Endothelial cell of umbilical vein (primary cell): ENCODE data around the gene ARHGEF5.

Experiments
- FOS ChIP-seq: IDR thresholded peaks from 2 replicates; pipeline ENCODE4 v1.6.1; 2011; ENCODE audit warnings: mild to moderate bottlenecking, low read length, moderate library complexity, borderline replicate concordance; ENCODE audit not compliant: insufficient read depth
- POLR2A ChIP-seq: IDR thresholded peaks from 2 replicates; pipeline ENCODE4 v1.6.1; 2012; ENCODE audit warnings: low read depth, mild to moderate bottlenecking, control low read depth, low read length
- POLR2AphosphoS5 ChIP-seq: IDR thresholded peaks from 2 replicates; pipeline ENCODE4 v1.6.1; 2012; ENCODE audit warnings: low read depth, mild to moderate bottlenecking, control low read depth, low read length, moderate library complexity; ENCODE audit not compliant: insufficient read depth
- TF ChIP-seq, protein P1 (sequence below), 2 donors: IDR thresholded peaks; 1 replicate in 1 of 2; 2 replicates in 1 of 2; pipeline ENCODE4 v1.5.1; 2011; ENCODE audit warnings: low read length in 2 of 2, mild to moderate bottlenecking in 2 of 2, moderate library complexity in 2 of 2, control low read depth in 1 of 2, inconsistent platforms in 1 of 2, low read depth in 1 of 2; ENCODE audit not compliant: insufficient read depth in 1 of 2; ENCODE audit errors: extremely low read depth in 1 of 2

DNA sequence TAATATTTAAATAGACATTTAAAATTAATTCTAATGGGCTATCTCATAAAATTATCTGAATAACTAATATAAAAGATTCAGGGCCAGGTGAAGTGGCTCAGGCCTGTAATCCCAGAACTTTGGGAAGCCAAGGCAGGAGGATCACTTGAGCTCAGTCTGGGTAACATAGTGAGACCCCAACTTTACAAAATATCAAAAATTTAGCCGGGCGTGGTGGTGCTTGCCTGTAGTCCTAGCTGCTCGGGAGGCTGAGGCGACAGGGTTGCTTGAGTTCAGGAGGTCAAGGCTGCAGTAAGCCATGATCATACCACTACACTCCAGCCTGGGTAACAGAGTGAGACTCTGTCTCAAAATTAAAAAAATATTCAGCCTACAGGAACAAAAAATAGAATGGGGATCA is 35.8 kb downstream of the ARHGEF5 start:
- TF ChIP-seq, protein P1, sequence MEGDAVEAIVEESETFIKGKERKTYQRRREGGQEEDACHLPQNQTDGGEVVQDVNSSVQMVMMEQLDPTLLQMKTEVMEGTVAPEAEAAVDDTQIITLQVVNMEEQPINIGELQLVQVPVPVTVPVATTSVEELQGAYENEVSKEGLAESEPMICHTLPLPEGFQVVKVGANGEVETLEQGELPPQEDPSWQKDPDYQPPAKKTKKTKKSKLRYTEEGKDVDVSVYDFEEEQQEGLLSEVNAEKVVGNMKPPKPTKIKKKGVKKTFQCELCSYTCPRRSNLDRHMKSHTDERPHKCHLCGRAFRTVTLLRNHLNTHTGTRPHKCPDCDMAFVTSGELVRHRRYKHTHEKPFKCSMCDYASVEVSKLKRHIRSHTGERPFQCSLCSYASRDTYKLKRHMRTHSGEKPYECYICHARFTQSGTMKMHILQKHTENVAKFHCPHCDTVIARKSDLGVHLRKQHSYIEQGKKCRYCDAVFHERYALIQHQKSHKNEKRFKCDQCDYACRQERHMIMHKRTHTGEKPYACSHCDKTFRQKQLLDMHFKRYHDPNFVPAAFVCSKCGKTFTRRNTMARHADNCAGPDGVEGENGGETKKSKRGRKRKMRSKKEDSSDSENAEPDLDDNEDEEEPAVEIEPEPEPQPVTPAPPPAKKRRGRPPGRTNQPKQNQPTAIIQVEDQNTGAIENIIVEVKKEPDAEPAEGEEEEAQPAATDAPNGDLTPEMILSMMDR (IDR thresholded peaks at IDR 0.05; ENCODE audit: extremely low read depth in 1 of 2, insufficient read depth in 1 of 2, low read depth in 1 of 2, low read length in 2 of 2), result no peak
- TF ChIP-seq POLR2A (no peak), FOS (no peak), POLR2AphosphoS5 (no peak)
